GM18519 (cell line): ENCODE data around the gene RIT2.
"Not testable (repeated sequence)": the region's sequence is repeated elsewhere in the genome, so short reads cannot be mapped to it uniquely, and the experiment has no call there.

Experiments used
- ATAC-seq: cut with Tn5 transposase; IDR thresholded peaks from one replicate; pipeline ENCODE4 v1.9.1; 2021; ENCODE audit warnings: mild to moderate bottlenecking, moderate library complexity; ENCODE audit not compliant: unreplicated experiment, low FRiP score

Gene RIT2

GRCh38 chr18:42860548-42860947 is 254.9 kb downstream of the RIT2 start:
- no peak for ATAC-seq

GRCh38 chr18:42860011-42860410 is 255.5 kb downstream of the RIT2 start:
- ATAC-seq = no peak

- ATAC-seq = no peak
Measured at GRCh38 chr18:42854558-42854957, 260.9 kb downstream of the RIT2 start.

- no peak for ATAC-seq
Measured at GRCh38 chr18:42850174-42851083, 265.1 kb downstream of the RIT2 start.

GRCh38 chr18:42839408-42839807 is 276.1 kb downstream of the RIT2 start:
- no peak for ATAC-seq

GRCh38 chr18:42838546-42839145 is 276.8 kb downstream of the RIT2 start:
- ATAC-seq = no peak

GRCh38 chr18:42830936-42831335 is 284.5 kb downstream of the RIT2 start:
- ATAC-seq = no peak

- ATAC-seq = no peak
Measured at GRCh38 chr18:42828881-42829280, 286.6 kb downstream of the RIT2 start.

GRCh38 chr18:42824178-42824577 is 291.3 kb downstream of the RIT2 start:
- ATAC-seq = no peak

GRCh38 chr18:42822711-42823110 is 292.8 kb downstream of the RIT2 start:
- no peak for ATAC-seq

GRCh38 chr18:42821492-42821891 is 294.0 kb downstream of the RIT2 start:
- ATAC-seq = no peak

- no peak for ATAC-seq
Measured at GRCh38 chr18:42814618-42815017, 300.9 kb downstream of the RIT2 start.

GRCh38 chr18:42814184-42814583 is 301.3 kb downstream of the RIT2 start:
- ATAC-seq = no peak

GRCh38 chr18:42813570-42813969 is 301.9 kb downstream of the RIT2 start:
- ATAC-seq = no peak

GRCh38 chr18:42807887-42808286 is 307.6 kb downstream of the RIT2 start:
- ATAC-seq = no peak

GRCh38 chr18:42801706-42802105 is 313.8 kb downstream of the RIT2 start:
- no peak for ATAC-seq

- ATAC-seq = no peak
Measured at GRCh38 chr18:42798606-42799170, 316.8 kb downstream of the RIT2 start.

- ATAC-seq = not testable (repeated sequence)
Measured at GRCh38 chr18:42795213-42795789, 320.2 kb downstream of the RIT2 start.

GRCh38 chr18:42792731-42793130 is 322.8 kb downstream of the RIT2 start:
- no peak for ATAC-seq

GRCh38 chr18:42784632-42785031 is 330.9 kb downstream of the RIT2 start:
- no peak for ATAC-seq

- ATAC-seq = no peak
Measured at GRCh38 chr18:42782929-42783328, 332.6 kb downstream of the RIT2 start.
